DND-41 (cell line): ENCODE data around the gene OMA1.

Experiments
- ATAC-seq: fragments of 200-7000 bp; cut with Tn5 transposase; 3 replicates; pipeline ENCODE4 v1.9.1; 2021; ENCODE audit warnings: low read depth; ENCODE audit not compliant: insufficient read depth
- DNase-seq: peaks from one replicate; pipeline ENCODE4 v3.0.0-alpha.2; 2020
- H2AFZ ChIP-seq: 2 replicates; pipeline ENCODE4 v1.6.0; 2012; ENCODE audit warnings: low read depth, low read length
- H3K27ac ChIP-seq: 2 replicates; pipeline ENCODE4 v1.5.1; 2012; ENCODE audit warnings: low read length, inconsistent platforms
- H3K27me3 ChIP-seq: fragments of 200-600 bp; sonication (generic); 2 replicates; pipeline ENCODE4 v1.6.0; 2012; ENCODE audit warnings: low read length, mild to moderate bottlenecking, inconsistent platforms; ENCODE audit not compliant: insufficient read depth, poor library complexity
- H3K36me3 ChIP-seq: 2 replicates; pipeline ENCODE4 v1.5.1; 2012; ENCODE audit warnings: low read length, inconsistent platforms; ENCODE audit not compliant: insufficient read depth
- H3K4me1 ChIP-seq: 2 replicates; pipeline ENCODE4 v1.5.1; 2012; ENCODE audit warnings: mild to moderate bottlenecking, low read length; ENCODE audit not compliant: insufficient read depth
- H3K4me2 ChIP-seq: 2 replicates; pipeline ENCODE4 v1.6.0; 2012; ENCODE audit warnings: mild to moderate bottlenecking, moderate library complexity, low read length, inconsistent platforms; ENCODE audit not compliant: insufficient read depth
- H3K4me3 ChIP-seq, 2 experiments: fragments of 200-600 bp in 1 of 2; shearing (Covaris generic) in 1 of 2; 2 replicates each; pipeline ENCODE4 v1.5.1; 2012 to 2016; ENCODE audit warnings: inconsistent platforms in 2 of 2, low read length in 2 of 2, mild to moderate bottlenecking in 2 of 2, low read depth in 1 of 2, moderate library complexity in 1 of 2
- H3K79me2 ChIP-seq: 2 replicates; pipeline ENCODE4 v1.6.0; 2012; ENCODE audit warnings: low read length, inconsistent platforms; ENCODE audit not compliant: insufficient read depth
- H3K9ac ChIP-seq: 2 replicates; pipeline ENCODE4 v1.6.0; 2012; ENCODE audit warnings: low read depth, mild to moderate bottlenecking, inconsistent platforms, low read length, moderate library complexity
- H3K9me3 ChIP-seq: 2 replicates; pipeline ENCODE4 v1.5.1; 2012; ENCODE audit warnings: low read length, moderate library complexity, mild to moderate bottlenecking, inconsistent platforms; ENCODE audit not compliant: insufficient read depth, severe bottlenecking
- H4K20me1 ChIP-seq: 2 replicates; pipeline ENCODE4 v1.6.0; 2012; ENCODE audit warnings: low read length; ENCODE audit not compliant: insufficient read depth
- EZH2 ChIP-seq: IDR thresholded peaks from 3 replicates; pipeline ENCODE4 v1.6.1; 2012; ENCODE audit warnings: borderline replicate concordance, low read depth, mild to moderate bottlenecking, moderate library complexity, low read length, inconsistent platforms; ENCODE audit not compliant: severe bottlenecking
- TF ChIP-seq, protein P1 (sequence below): IDR thresholded peaks from 2 replicates; pipeline ENCODE4 v1.5.1; 2012; ENCODE audit warnings: borderline replicate concordance, low read length, moderate library complexity, mild to moderate bottlenecking; ENCODE audit not compliant: poor library complexity, severe bottlenecking; ENCODE audit errors: extremely low read depth

OMA1 gene

GRCh38 chr1:58465825-58466629 lies 80.5 kb downstream of the OMA1 start:
- H2AFZ ChIP-seq: no peak overlapping the region
- DNase-seq (no peak), ATAC-seq (no peak)
- H3K79me2 ChIP-seq: no peaks in the 10 kb centered on the region
- H3K4me3 ChIP-seq: no peak overlapping the region
- TF ChIP-seq, protein P1, sequence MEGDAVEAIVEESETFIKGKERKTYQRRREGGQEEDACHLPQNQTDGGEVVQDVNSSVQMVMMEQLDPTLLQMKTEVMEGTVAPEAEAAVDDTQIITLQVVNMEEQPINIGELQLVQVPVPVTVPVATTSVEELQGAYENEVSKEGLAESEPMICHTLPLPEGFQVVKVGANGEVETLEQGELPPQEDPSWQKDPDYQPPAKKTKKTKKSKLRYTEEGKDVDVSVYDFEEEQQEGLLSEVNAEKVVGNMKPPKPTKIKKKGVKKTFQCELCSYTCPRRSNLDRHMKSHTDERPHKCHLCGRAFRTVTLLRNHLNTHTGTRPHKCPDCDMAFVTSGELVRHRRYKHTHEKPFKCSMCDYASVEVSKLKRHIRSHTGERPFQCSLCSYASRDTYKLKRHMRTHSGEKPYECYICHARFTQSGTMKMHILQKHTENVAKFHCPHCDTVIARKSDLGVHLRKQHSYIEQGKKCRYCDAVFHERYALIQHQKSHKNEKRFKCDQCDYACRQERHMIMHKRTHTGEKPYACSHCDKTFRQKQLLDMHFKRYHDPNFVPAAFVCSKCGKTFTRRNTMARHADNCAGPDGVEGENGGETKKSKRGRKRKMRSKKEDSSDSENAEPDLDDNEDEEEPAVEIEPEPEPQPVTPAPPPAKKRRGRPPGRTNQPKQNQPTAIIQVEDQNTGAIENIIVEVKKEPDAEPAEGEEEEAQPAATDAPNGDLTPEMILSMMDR: no peak
- no peak for TF ChIP-seq EZH2
- no peaks in the 10 kb centered on the region for H3K27me3 ChIP-seq
- no peak overlapping the region for H3K9ac ChIP-seq
- H3K4me1 ChIP-seq: no peaks in the 10 kb centered on the region
- no peaks in the 10 kb centered on the region for H4K20me1 ChIP-seq
- no peak overlapping the region for H3K4me2 ChIP-seq
- H3K9me3 ChIP-seq: no peaks in the 10 kb centered on the region
- H3K36me3 ChIP-seq: no peaks in the 10 kb centered on the region
- no peak overlapping the region for H3K27ac ChIP-seq

GRCh38 chr1:58465176-58465575 lies 81.3 kb downstream of the OMA1 start:
- DNase-seq: no peak
- no peak overlapping the region for H3K4me3 ChIP-seq
- no peak overlapping the region for H3K27ac ChIP-seq
- H3K9ac ChIP-seq: no peak overlapping the region
- H3K9me3 ChIP-seq: no peaks in the 10 kb centered on the region
- TF ChIP-seq, protein P1: no peak
- TF ChIP-seq EZH2: no peak
- no peaks in the 10 kb centered on the region for H3K79me2 ChIP-seq
- no peak overlapping the region for H2AFZ ChIP-seq
- no peak overlapping the region for H3K4me2 ChIP-seq
- no peaks in the 10 kb centered on the region for H3K27me3 ChIP-seq
- ATAC-seq: no peak
- no peaks in the 10 kb centered on the region for H3K36me3 ChIP-seq
- H3K4me1 ChIP-seq: no peaks in the 10 kb centered on the region
- no peaks in the 10 kb centered on the region for H4K20me1 ChIP-seq

GRCh38 chr1:58460469-58460868 lies 86.1 kb downstream of the OMA1 start:
- H4K20me1 ChIP-seq: no peaks in the 10 kb centered on the region
- TF ChIP-seq, protein P1: no peak
- no peak overlapping the region for H2AFZ ChIP-seq
- no peaks in the 10 kb centered on the region for H3K36me3 ChIP-seq
- DNase-seq (peak; percentile 46), ATAC-seq (peak; percentile 80)
- H3K27me3 ChIP-seq: no peaks in the 10 kb centered on the region
- no peak overlapping the region for H3K9ac ChIP-seq
- H3K4me3 ChIP-seq: no peak overlapping the region
- no peak overlapping the region for H3K4me2 ChIP-seq
- H3K79me2 ChIP-seq: no peaks in the 10 kb centered on the region
- H3K4me1 ChIP-seq: no peaks in the 10 kb centered on the region
- H3K9me3 ChIP-seq: no peaks in the 10 kb centered on the region
- no peak overlapping the region for H3K27ac ChIP-seq

GRCh38 chr1:58459911-58460310 lies 86.6 kb downstream of the OMA1 start:
- no peak overlapping the region for H3K27ac ChIP-seq
- H4K20me1 ChIP-seq: no peaks in the 10 kb centered on the region
- H3K9ac ChIP-seq: no peak overlapping the region
- ATAC-seq (no peak), DNase-seq (no peak)
- no peaks in the 10 kb centered on the region for H3K36me3 ChIP-seq
- H3K4me2 ChIP-seq: no peak overlapping the region
- H3K9me3 ChIP-seq: no peaks in the 10 kb centered on the region
- TF ChIP-seq, protein P1: no peak
- TF ChIP-seq EZH2: no peak
- H3K27me3 ChIP-seq: no peaks in the 10 kb centered on the region
- H3K4me1 ChIP-seq: no peaks in the 10 kb centered on the region
- H3K79me2 ChIP-seq: no peaks in the 10 kb centered on the region
- no peak overlapping the region for H2AFZ ChIP-seq
- H3K4me3 ChIP-seq: no peak overlapping the region
